H1 (cell line): ENCODE results near the gene DAAM1. TPM values are rescaled to one million over a fixed set of nuclear protein-coding genes. Genes with fewer than 3 reads are reported as not detected.

Source experiments
- CTCF ChIA-PET: fragments of 300-600 bp; sonication (Branson Sonifier 250); formaldehyde crosslinking; loops from one replicate; lab custom pipeline; 2021; ENCODE audit not compliant: partially characterized antibody; lab: Charles Lee
- POLR2A ChIA-PET: fragments of 300-600 bp; sonication (Branson Sonifier 250); formaldehyde crosslinking; loops from one replicate; lab custom pipeline; 2021; ENCODE audit warnings: inconsistent platforms; ENCODE audit not compliant: partially characterized antibody; lab: Charles Lee
- DNase-seq, 2 experiments: peaks; one replicate each; pipeline versions ENCODE4 v3.0.0 to v3.0.0-alpha.2; 2010 to 2022; ENCODE audit warnings: low spot score in 2 of 2, low read depth in 1 of 2, mixed read lengths in 1 of 2
- FAIRE-seq: peaks from 2 replicates; lab custom pipeline; 2011; peaks lifted over from hg19 to GRCh38; lab: Jason Lieb, UNC
- H2AFZ ChIP-seq: 2 replicates; pipeline ENCODE4 v1.8.1; 2012; ENCODE audit warnings: low read length, inconsistent platforms
- H2AK5ac ChIP-seq: 2 replicates; pipeline ENCODE4 v1.6.1; 2013; ENCODE audit warnings: low read depth, low read length
- H2BK120ac ChIP-seq: replicated peaks from 2 replicates; pipeline ENCODE3; 2013; ENCODE audit warnings: low read depth, low read length, inconsistent platforms
- H2BK12ac ChIP-seq: 2 replicates; pipeline ENCODE4 v1.6.1; 2013; ENCODE audit warnings: low read depth, low read length
- H2BK15ac ChIP-seq: 2 replicates; pipeline ENCODE4 v1.6.1; 2013; ENCODE audit warnings: low read length
- H2BK20ac ChIP-seq: 2 replicates; pipeline ENCODE4 v1.6.1; 2013; ENCODE audit warnings: low read length
- H2BK5ac ChIP-seq: 2 replicates; pipeline ENCODE4 v1.6.1; 2013; ENCODE audit warnings: low read depth, low read length
- H3K14ac ChIP-seq: 2 replicates; pipeline ENCODE4 v1.6.1; 2013; ENCODE audit warnings: inconsistent platforms; ENCODE audit not compliant: insufficient read length
- H3K18ac ChIP-seq: 2 replicates; pipeline ENCODE4 v1.6.1; 2013; ENCODE audit warnings: low read length; ENCODE audit errors: extremely low read depth
- H3K23ac ChIP-seq: 2 replicates; pipeline ENCODE4 v1.6.1; 2013; ENCODE audit warnings: inconsistent platforms; ENCODE audit not compliant: insufficient read length
- H3K23me2 ChIP-seq: 2 replicates; pipeline ENCODE4 v1.6.1; 2013; ENCODE audit warnings: low read depth, low read length
- H3K27ac ChIP-seq: 2 replicates; pipeline ENCODE4 v1.6.1; 2011; ENCODE audit warnings: low read depth, low read length, inconsistent platforms
- H3K27me3 ChIP-seq, 4 experiments: replicated peaks in 1 of 4; 1 replicate in 1 of 4; 2 replicates in 3 of 4; pipeline versions ENCODE4 v1.6.1 to v1.8.1; 2011 to 2013; ENCODE audit warnings: low read length in 3 of 4, mild to moderate bottlenecking in 3 of 4, inconsistent platforms in 2 of 4, mixed read lengths in 2 of 4, moderate library complexity in 1 of 4; ENCODE audit not compliant: control insufficient read depth in 3 of 4, insufficient read depth in 3 of 4; ENCODE audit errors: extremely low read depth in 1 of 4
- H3K36me3 ChIP-seq, 4 experiments: 2 replicates each; pipeline versions ENCODE4 v1.6.1 to v1.8.1; 2011 to 2013; ENCODE audit warnings: mild to moderate bottlenecking in 4 of 4, low read length in 3 of 4, moderate library complexity in 2 of 4, control low read depth in 1 of 4, inconsistent platforms in 1 of 4; ENCODE audit not compliant: insufficient read depth in 4 of 4, control insufficient read depth in 2 of 4
- H3K4ac ChIP-seq: replicated peaks from 2 replicates; pipeline ENCODE3; 2013; ENCODE audit warnings: low read length, low read depth, mixed read lengths, inconsistent platforms; ENCODE audit not compliant: insufficient read length
- H3K4me1 ChIP-seq, 4 experiments: replicated peaks in 1 of 4; 1 replicate in 1 of 4; 2 replicates in 3 of 4; pipeline versions ENCODE4 v1.6.1 to v1.8.1; 2011 to 2013; ENCODE audit warnings: low read length in 3 of 4, inconsistent platforms in 2 of 4, mixed read lengths in 1 of 4; ENCODE audit not compliant: insufficient read depth in 4 of 4, control insufficient read depth in 3 of 4
- H3K4me2 ChIP-seq, 2 experiments: 2 replicates each; pipeline versions ENCODE4 v1.6.1 to v1.8.1; 2011 to 2013; ENCODE audit warnings: low read depth in 2 of 2, low read length in 2 of 2, control low read depth in 1 of 2, inconsistent platforms in 1 of 2, mild to moderate bottlenecking in 1 of 2; ENCODE audit not compliant: insufficient read depth in 1 of 2
- H3K4me3 ChIP-seq, 4 experiments: fragments of 200-600, 300-600 bp in 1 of 4; sonication (generic), shearing (Covaris generic), sonication (Bioruptor Twin) in 1 of 4; 2 replicates each; pipeline versions ENCODE4 v1.5.1 to v1.8.1; 2011 to 2016; ENCODE audit warnings: low read length in 4 of 4, low read depth in 3 of 4, control low read depth in 2 of 4, inconsistent platforms in 2 of 4, mild to moderate bottlenecking in 2 of 4, mixed read lengths in 1 of 4, moderate library complexity in 1 of 4; ENCODE audit not compliant: insufficient read depth in 2 of 4; ENCODE audit errors: extremely low read depth in 1 of 4
- H3K56ac ChIP-seq: replicated peaks from 2 replicates; pipeline ENCODE3; 2013; ENCODE audit warnings: low read depth, mild to moderate bottlenecking, mixed read lengths, low read length, inconsistent platforms; ENCODE audit not compliant: insufficient read length
- H3K79me1 ChIP-seq: 2 replicates; pipeline ENCODE4 v1.6.1; 2013; ENCODE audit warnings: low read depth, low read length, control low read depth
- H3K79me2 ChIP-seq, 2 experiments: 2 replicates each; pipeline versions ENCODE4 v1.6.1 to v1.8.1; 2012 to 2013; ENCODE audit warnings: low read length in 2 of 2, mild to moderate bottlenecking in 2 of 2, inconsistent platforms in 1 of 2; ENCODE audit not compliant: insufficient read depth in 2 of 2, control insufficient read depth in 1 of 2
- H3K9ac ChIP-seq, 4 experiments: replicated peaks in 1 of 4; 1 replicate in 1 of 4; 2 replicates in 3 of 4; pipeline versions ENCODE4 v1.6.1 to v1.8.1; 2011 to 2013; ENCODE audit warnings: low read depth in 3 of 4, low read length in 3 of 4, control low read depth in 2 of 4, mild to moderate bottlenecking in 2 of 4, moderate library complexity in 2 of 4, inconsistent platforms in 1 of 4; ENCODE audit errors: extremely low read depth in 1 of 4
- H3K9me3 ChIP-seq, 2 experiments: 2 replicates each; pipeline versions ENCODE4 v1.6.1 to v1.8.1; 2012 to 2013; ENCODE audit warnings: mild to moderate bottlenecking in 2 of 2, moderate library complexity in 2 of 2, control low read depth in 1 of 2, inconsistent platforms in 1 of 2, low read depth in 1 of 2, low read length in 1 of 2, mixed read lengths in 1 of 2; ENCODE audit not compliant: insufficient read depth in 2 of 2
- H4K20me1 ChIP-seq, 2 experiments: replicated peaks in 1 of 2; 2 replicates each; pipeline versions ENCODE3 to v1.8.1; 2011 to 2013; ENCODE audit warnings: inconsistent platforms in 2 of 2, low read length in 2 of 2, mild to moderate bottlenecking in 1 of 2; ENCODE audit not compliant: insufficient read depth in 2 of 2, control insufficient read depth in 1 of 2
- H4K5ac ChIP-seq: 2 replicates; pipeline ENCODE4 v1.6.1; 2013; ENCODE audit warnings: low read length, low read depth, mixed read lengths, inconsistent platforms; ENCODE audit not compliant: insufficient read length
- H4K8ac ChIP-seq: 2 replicates; pipeline ENCODE4 v1.8.0; 2013; ENCODE audit warnings: mild to moderate bottlenecking, moderate library complexity, low read length, inconsistent platforms; ENCODE audit not compliant: insufficient read depth; ENCODE audit errors: extremely low read depth
- H4K91ac ChIP-seq: replicated peaks from 2 replicates; pipeline ENCODE3; 2013; ENCODE audit warnings: low read length, mixed read lengths, inconsistent platforms; ENCODE audit not compliant: insufficient read length
- BACH1 ChIP-seq: IDR thresholded peaks from 2 replicates; pipeline ENCODE4 v1.6.1; 2012; ENCODE audit warnings: low read length, improper control_type of control experiment
- BCL11A ChIP-seq, 2 experiments: IDR thresholded peaks; one replicate each; pipeline ENCODE4 v1.6.1; 2011; ENCODE audit warnings: low read depth in 2 of 2, low read length in 2 of 2, mild to moderate bottlenecking in 2 of 2
- CHD2 ChIP-seq: IDR thresholded peaks from 2 replicates; pipeline ENCODE4 v1.6.1; 2012; ENCODE audit warnings: low read length, improper control_type of control experiment
- CREB1 ChIP-seq: IDR thresholded peaks from 2 replicates; pipeline ENCODE4 v1.6.1; 2012; ENCODE audit warnings: inconsistent platforms
- EZH2 ChIP-seq: fragments of 200-600 bp; sonication (generic); IDR thresholded peaks from 2 replicates; pipeline ENCODE4 v1.7.1; 2012; ENCODE audit warnings: low read depth, mild to moderate bottlenecking, moderate library complexity, low read length, inconsistent platforms; ENCODE audit not compliant: severe bottlenecking
- JUN ChIP-seq: IDR thresholded peaks from 2 replicates; pipeline ENCODE4 v1.6.1; 2011; ENCODE audit warnings: low read depth, mild to moderate bottlenecking, improper control_type of control experiment, low read length
- RFX5 ChIP-seq: IDR thresholded peaks from 2 replicates; pipeline ENCODE4 v1.6.1; 2011; ENCODE audit warnings: low read depth, low read length, improper control_type of control experiment, borderline replicate concordance
- SIN3A ChIP-seq, 2 experiments: IDR thresholded peaks in 1 of 2; conservative IDR thresholded peaks in 1 of 2; 2 replicates each; pipeline ENCODE4 v1.6.1; 2011 to 2012; ENCODE audit warnings: low read length in 2 of 2, improper control_type of control experiment in 1 of 2, low read depth in 1 of 2, mild to moderate bottlenecking in 1 of 2
- SIRT6 ChIP-seq: IDR thresholded peaks from one replicate; pipeline ENCODE4 v1.7.1; 2012; ENCODE audit warnings: low read length, inconsistent platforms
- SP1 ChIP-seq: IDR thresholded peaks from 2 replicates; pipeline ENCODE4 v1.6.1; 2011; ENCODE audit warnings: low read depth, low read length
- TBP ChIP-seq: IDR thresholded peaks from 2 replicates; pipeline ENCODE4 v1.6.1; 2011; ENCODE audit warnings: low read depth, low read length, improper control_type of control experiment
- TCF12 ChIP-seq: IDR thresholded peaks from 2 replicates; pipeline ENCODE4 v1.6.1; 2011; ENCODE audit warnings: low read depth, mild to moderate bottlenecking, low read length
- USF2 ChIP-seq: IDR thresholded peaks from 2 replicates; pipeline ENCODE4 v1.6.1; 2011; ENCODE audit warnings: low read length, improper control_type of control experiment
- YY1 ChIP-seq: IDR thresholded peaks from 2 replicates; pipeline ENCODE4 v1.6.1; 2011; ENCODE audit warnings: low read depth, mild to moderate bottlenecking, low read length
- WGBS, 2 experiments: shearing (Covaris generic) in 1 of 2; methylation state at CpG; one replicate each; pipeline versions ENCODE4 v1.1.6 to v1.1.7; 2013 to 2015; ENCODE audit warnings: low lambda C conversion rate in 2 of 2, mixed read lengths in 2 of 2, inconsistent platforms in 1 of 2, low coverage in 1 of 2, missing lambda C conversion rate in 1 of 2; ENCODE audit not compliant: insufficient replicate concordance in 2 of 2, insufficient coverage in 1 of 2, insufficient read length in 1 of 2; ENCODE audit errors: extremely low coverage in 1 of 2, missing lambda C conversion rate in 1 of 2; 5-methylcytosine and 5-hydroxymethylcytosine counted together
- polyA plus RNA-seq, 7 experiments: library from polyadenylated mRNA; depleted of rRNA in 3 of 7; stranded (reverse) in 5 of 7; unstranded in 2 of 7; fragments of >200 nt in 5 of 7; fragments of 200-250 nt in 2 of 7; gene quantifications; 1 replicate in 5 of 7; 2 replicates in 1 of 7; 4 replicates in 1 of 7; pipeline versions ENCODE4 v1.2.1 to v1.2.3, GENCODE V29; 2011 to 2013; ENCODE audit warnings: missing spikeins in 2 of 7, mixed read lengths in 2 of 7
- total RNA-seq: library from RNA; stranded (reverse); fragmentation: NEBNext Ultra II Directional; extraction: Animal tissue kit (Norgen Biotek cat#: 25700); gene quantifications from 2 replicates; pipeline ENCODE4 v1.2.1, GENCODE V29; 2021

The DAAM1 gene
- total and polyA plus RNA-seq, 2 of the 8 experiments (the other 6 are each of a cell fraction or from before 2014, with no cell fraction given) = 5.0 to 44.9 TPM

DNA sequence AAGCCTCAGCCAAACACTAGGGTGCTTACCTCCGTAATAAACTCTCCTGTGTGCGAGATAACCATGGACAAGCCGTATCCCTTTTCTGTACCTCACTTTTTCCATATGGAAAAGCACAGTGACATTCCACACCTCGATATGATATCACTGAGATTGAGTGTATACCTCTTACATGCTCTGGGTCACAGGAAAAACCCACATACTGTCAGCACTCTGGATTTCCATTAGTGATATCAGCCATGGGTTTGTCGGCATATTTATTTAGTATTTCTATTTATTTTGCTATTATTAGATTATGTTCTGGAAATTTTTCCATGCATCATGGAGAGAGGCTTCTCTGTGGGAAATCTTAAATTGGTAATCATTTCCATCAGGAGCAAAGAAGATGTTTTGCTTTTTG, 28.0 kb upstream of the DAAM1 start:
- no peak overlapping the region for H3K56ac ChIP-seq
- H2AK5ac ChIP-seq = no peak overlapping the region
- DNase-seq = no peak
- ChIA-PET CTCF (interaction anchor here (0.8 to 1.2 kb wide), 3 partner anchors 134 to 265 kb away, joined by 3 read pairs; no protein-coding TSS in a partner anchor), POLR2A (no interaction called here)
- H4K91ac ChIP-seq = no peak overlapping the region
- H3K18ac ChIP-seq = no peak overlapping the region
- no peaks in the 10 kb centered on the region for H3K9me3 ChIP-seq
- H3K27me3 ChIP-seq = no peaks in the 10 kb centered on the region
- H3K79me2 ChIP-seq = no peaks in the 10 kb centered on the region
- H3K14ac ChIP-seq = no peak overlapping the region
- H2BK12ac ChIP-seq = no peak overlapping the region
- no peak overlapping the region for H3K4me2 ChIP-seq
- H3K79me1 ChIP-seq = no peaks in the 10 kb centered on the region
- H2BK20ac ChIP-seq = no peak overlapping the region
- H3K23ac ChIP-seq = no peak overlapping the region
- peaks cover 0 to 3% (median 0%) of the 10 kb centered on the region in 4 experiments; a peak in 1 of 7 replicates for H3K4me1 ChIP-seq
- no peak overlapping the region for H2AFZ ChIP-seq
- H3K4me3 ChIP-seq = no peak overlapping the region
- H2BK15ac ChIP-seq = no peak overlapping the region
- no peak overlapping the region for H2BK5ac ChIP-seq
- H2BK120ac ChIP-seq = no peak overlapping the region
- no peaks in the 10 kb centered on the region for H3K23me2 ChIP-seq
- H3K9ac ChIP-seq = no peak overlapping the region
- no peak overlapping the region for H3K4ac ChIP-seq
- H3K27ac ChIP-seq = no peak overlapping the region
- whole genome bisulfite sequencing, 2 experiments = 94% methylated on average over 5 of the region's 5 CpGs; no CpG with 5 or more reads in 1 of the 2 experiments
- H3K36me3 ChIP-seq = no peaks in the 10 kb centered on the region
- no peaks in the 10 kb centered on the region for H4K20me1 ChIP-seq
- H4K8ac ChIP-seq = no peak overlapping the region
- no peak overlapping the region for H4K5ac ChIP-seq
- FAIRE-seq = no peak
- TF ChIP-seq TBP (no peak), BACH1 (no peak), JUN (no peak), USF2 (no peak), EZH2 (no peak), SIN3A (conservative IDR thresholded peaks at IDR 0.05 in 1 of 2, IDR thresholded peaks at IDR 0.05 in 1 of 2; ENCODE audit: low read depth in 1 of 2, low read length in 2 of 2) (no peak), YY1 (no peak), RFX5 (no peak), SP1 (no peak), SIRT6 (no peak), TCF12 (no peak), CHD2 (no peak), BCL11A (IDR thresholded peaks at IDR 0.05; ENCODE audit: low read depth in 2 of 2, low read length in 2 of 2) (no peak), CREB1 (no peak)
